ENCODE data around the gene GDF10.

Gene GDF10

DNA sequence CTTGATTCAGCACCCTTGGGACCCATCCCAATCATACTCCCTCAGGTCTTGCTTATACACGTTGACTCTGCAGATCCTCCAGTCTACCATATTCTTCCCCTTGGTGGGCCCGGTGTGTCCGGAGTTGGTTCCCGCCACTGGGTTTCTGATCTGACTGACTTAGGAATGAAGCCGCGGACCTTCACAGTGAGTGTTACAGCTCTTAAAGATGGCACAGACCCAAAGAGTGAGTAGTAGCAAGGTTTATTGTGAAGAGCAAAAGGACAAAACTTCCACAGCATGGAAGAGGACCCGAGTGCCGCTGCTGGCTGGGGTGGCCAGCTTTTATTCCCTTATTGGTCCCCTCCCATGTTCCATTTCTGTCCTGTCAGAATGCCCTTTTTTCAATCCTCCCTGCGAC, 5.9 kb upstream of the GDF10 start:
- no peak for DNase-seq

GRCh38 chr10:47294501-47294900, 5.5 kb upstream of the GDF10 start:
- no peak for DNase-seq

GRCh38 chr10:47295411-47295810, 4.6 kb upstream of the GDF10 start:
- no peak for DNase-seq

GRCh38 chr10:47296156-47296894, 3.7 kb upstream of the GDF10 start:
- no peak for DNase-seq

DNA sequence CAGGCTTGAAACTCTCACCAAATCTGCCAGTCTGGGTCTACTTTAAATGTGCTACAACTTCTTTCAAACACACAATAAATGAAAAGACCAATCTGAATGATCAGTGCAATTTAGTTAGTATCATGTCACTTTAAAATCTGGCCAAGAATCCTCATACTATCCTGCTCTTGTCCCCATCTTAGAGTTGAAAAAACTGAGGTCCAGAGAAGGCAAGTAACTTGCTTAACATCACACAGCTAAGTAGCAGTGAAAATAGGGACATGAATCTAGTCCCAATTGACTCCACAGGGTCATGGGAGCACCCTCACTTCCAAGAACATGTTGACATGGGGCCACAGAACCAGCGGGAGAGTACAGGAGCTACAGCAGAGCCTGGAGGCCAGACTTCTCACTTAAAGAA, 3.1 kb upstream of the GDF10 start:
- DNase-seq, result no peak

DNA sequence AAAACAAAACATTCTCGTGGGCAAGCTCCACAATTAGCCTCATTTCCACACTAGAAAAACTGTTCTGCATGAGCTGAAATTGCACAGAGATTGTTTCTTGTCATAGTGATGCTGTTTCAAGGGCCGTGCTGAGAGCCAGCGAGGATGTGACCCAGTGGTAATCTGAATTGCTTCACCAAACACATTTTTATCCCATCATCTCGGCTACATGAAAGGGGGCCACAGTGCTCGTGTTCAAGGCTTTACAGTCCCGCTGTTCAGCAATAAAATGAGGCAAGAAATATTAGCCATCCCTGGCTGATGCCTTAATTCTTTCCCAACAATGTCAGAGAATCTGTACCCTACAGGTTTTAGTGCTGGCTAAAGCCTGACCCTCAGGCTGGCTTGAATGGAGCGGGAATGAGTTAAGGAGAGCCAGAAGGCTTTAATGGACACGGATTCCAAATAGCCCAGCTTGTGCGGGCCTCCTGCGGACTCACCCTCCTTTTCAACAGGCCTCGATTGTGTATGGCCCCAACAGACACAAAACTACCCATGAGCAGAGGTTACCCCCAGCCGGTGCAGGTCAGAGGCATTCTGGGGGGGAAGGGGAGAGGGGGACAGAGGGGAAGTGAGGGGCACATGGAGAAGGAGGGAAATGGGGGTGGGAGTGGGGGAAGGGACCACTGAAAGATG, 2.0 kb upstream of the GDF10 start:
- no peak for DNase-seq

- DNase-seq, result no peak
Observed at GRCh38 chr10:47298715-47299114, 1.3 kb upstream of the GDF10 start.

- DNase-seq, result no peak
Observed at GRCh38 chr10:47300429-47300931, 483 bp downstream of the GDF10 start.

DNA sequence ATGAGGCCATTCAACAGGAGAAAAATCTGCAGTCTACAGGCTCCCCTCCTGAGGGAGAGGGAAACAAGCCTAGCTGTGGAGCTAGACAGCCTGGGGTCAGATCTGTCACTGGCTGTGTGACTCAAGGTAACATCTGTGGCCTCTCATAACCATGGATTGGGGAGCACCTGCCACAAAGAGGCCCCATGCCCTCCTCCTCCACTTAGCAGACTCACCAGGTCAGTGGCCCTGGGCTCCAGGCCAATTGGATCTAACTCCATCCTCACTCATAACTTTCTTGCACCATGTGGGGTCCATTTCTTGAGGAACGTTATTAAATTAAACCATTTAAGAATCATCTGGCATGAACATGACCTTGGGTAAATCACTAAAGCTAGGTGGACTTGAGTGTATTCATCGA, 1.8 kb downstream of the GDF10 start:
- no peak for DNase-seq

DNA sequence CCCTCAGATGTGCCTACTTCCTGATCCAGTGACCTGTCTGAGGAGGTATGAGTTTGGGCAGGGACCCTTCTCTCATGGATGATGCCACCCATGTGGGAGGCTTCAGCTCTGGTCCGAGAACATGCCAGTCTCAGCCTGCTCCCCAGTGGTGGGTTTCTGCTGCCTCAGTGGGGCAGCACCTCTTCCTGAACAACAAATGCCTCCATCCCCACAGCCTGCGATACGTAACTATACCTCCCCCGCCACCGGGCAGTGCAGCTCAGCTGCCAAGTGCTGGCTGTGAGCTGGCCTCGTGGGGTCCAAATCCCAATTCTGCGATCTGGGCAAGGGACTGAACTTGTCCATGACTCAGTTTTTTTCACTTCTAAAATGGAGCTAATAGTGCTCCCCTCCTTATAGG, 3.1 kb downstream of the GDF10 start:
- no peak for DNase-seq

DNA sequence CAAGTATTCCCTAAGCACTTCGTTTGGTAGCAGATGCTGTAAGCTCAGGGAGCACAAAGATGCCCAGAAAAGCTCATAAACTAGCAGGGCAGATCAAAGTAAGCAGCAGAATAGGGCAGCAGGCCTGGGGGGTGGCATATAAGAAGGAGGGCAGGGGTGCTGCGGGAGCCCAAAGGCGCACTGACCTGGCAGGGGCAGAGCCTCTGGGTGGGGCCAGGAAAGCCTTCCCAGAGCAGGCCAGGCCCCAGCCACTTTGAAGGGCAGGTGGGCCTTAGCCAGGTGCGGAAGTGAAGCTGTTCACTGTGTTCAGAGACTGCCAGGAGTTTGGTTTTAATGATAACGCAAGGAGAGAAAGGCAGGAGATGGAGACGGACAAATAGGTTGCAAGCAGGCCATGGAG, 3.9 kb downstream of the GDF10 start:
- no peak for DNase-seq

GRCh38 chr10:47305566-47305965, 5.6 kb downstream of the GDF10 start:
- no peak for DNase-seq

DNA sequence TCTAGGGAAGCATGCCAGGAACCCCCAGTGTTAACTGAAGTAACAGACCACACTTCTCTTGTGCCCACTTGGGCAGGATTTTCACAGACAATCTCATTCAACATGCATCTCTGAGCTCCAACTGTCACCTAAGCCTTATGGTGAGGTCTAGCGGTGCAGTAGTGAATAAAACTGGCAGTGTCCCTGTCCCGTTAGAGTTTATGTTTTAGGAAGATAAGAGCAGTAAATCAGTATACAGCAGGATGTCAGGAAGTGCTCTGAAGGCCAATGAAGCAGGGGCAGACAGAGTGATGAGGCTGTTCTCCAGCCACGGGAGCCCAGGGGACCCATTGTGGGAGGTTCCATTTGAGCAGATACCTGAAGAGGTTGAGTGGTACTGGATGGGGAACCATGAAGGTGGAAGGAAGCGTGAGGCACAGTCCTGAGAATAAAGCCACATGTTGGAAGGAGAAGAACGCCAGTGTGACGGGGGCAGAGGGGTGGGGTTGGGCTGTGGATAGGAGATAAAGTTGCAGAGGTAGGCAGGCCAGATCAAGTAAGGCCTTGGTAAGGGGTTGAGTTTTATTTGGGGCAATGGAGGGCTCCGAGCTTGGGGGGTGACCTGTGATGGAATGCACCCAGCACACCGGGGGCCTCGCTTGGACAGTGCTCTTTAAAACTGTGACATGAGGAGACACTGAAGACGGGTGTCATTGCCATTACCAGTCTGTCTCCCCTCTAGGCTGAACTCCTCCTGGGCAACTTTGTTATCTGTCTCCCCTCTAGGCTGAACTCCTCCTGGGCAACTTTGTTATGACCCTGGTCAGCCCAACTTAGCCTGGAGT, 6.6 kb downstream of the GDF10 start:
- no peak for DNase-seq

- DNase-seq, result no peak
Observed at GRCh38 chr10:47307381-47307780, 7.4 kb downstream of the GDF10 start.

DNA sequence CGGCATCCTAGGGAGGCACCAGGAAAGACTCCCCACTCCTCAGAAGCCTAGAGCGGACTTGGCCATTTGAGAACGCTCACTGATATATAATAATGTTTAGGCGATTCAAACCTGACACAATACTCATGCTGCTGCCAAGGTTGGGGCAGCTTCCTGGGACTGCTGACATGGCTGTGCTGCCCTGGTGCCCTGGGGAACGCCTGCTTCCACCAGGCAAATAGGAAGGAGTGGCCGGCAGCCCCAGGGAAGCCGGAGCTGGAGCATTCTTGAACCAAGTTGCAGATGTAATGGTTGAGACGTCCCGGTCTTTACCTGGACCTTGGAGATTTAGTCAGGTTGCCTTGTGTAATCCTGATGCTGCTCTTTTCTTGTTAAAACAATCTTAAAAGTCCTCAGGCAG, 8.8 kb downstream of the GDF10 start:
- DNase-seq, result no peak

DNA sequence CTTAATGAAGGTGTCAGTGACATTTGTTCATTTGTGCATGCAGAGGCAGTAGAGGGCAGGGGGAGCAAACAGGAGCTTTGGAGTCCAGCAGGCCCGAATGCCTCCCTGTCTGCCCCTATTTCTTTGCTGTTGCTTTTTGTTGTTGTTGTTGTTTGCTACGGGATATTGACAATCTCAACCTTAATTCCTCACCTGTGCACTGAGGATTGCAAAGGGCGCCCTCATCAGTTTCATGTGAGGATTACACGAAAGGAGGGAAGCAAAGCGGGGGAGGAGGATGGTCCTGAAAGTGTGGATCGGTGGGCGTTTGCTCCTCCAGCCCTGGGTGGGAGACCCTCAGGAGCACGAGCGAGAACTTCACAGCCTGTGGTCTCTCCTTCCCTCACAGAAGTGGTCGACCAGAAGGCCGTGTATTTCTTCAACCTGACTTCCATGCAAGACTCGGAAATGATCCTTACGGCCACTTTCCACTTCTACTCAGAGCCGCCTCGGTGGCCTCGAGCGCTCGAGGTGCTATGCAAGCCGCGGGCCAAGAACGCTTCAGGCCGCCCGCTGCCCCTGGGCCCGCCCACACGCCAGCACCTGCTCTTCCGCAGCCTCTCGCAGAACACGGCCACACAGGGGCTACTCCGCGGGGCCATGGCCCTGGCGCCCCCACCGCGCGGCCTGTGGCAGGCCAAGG, 9.6 kb downstream of the GDF10 start:
- DNase-seq, result no peak

DNA sequence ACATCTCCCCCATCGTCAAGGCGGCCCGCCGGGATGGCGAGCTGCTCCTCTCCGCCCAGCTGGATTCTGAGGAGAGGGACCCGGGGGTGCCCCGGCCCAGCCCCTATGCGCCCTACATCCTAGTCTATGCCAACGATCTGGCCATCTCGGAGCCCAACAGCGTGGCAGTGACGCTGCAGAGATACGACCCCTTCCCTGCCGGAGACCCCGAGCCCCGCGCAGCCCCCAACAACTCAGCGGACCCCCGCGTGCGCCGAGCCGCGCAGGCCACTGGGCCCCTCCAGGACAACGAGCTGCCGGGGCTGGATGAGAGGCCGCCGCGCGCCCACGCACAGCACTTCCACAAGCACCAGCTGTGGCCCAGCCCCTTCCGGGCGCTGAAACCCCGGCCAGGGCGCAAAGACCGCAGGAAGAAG, 10.1 kb downstream of the GDF10 start:
- DNase-seq, result no peak

- DNase-seq, result no peak
Observed at GRCh38 chr10:47311193-47311931, 11.4 kb downstream of the GDF10 start.

DNA sequence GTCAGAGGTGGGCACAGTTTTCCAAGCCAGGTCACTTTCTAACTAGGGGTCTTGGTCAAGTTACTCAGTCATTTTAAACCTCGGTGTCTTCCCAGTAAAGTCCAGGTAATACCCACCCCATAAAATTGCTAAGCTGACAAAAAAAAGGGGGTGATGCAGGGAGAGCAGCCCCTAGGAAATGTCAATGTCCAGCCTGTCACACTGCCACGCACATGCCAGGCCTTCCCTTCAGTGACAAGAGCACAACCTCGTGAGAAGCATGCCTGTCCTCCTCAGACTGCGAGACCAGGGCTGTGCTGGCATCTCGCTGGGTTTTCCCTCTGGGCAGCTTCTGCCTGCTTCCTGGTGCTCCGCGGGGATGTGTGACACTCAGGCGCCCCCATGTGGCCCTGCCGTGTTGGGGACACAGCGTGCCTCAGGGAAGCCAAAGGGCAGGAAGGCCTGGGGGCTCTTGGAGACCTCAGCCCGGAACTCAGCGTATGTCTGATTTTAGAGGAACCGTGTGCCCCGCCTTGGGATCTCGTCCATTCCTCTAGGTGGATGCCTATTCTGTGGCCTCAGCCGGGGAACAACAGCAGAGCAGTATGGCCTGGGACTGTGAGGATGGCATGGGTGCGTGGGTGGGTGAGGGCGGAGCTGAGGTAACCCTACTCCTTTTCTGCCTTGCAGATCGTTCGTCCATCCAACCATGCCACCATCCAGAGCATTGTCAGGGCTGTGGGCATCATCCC, 12.1 kb downstream of the GDF10 start:
- peak in 54 of 56 donors; percentile 10 to 87 (median 60) for DNase-seq

- DNase-seq, result no peak
Observed at GRCh38 chr10:47312663-47312995, 12.6 kb downstream of the GDF10 start.

Measured in amygdala (tissue), 56 donors.